Vagina (tissue), 2 donors: Measurements from ENCODE around the gene ASCC3.

Source experiments
- POLR2AphosphoS5 ChIP-seq, 2 donors: sonication (generic); formaldehyde crosslinking; IDR thresholded peaks; one replicate each; pipeline ENCODE4 v1.9.0; 2017; ENCODE audit warnings: antibody characterized with exemption in 2 of 2, mild to moderate bottlenecking in 2 of 2, low read depth in 1 of 2; ENCODE audit not compliant: insufficient read depth in 1 of 2
- TF ChIP-seq, protein P1 (sequence below), 3 experiments: fragments of 450-650 bp in 2 of 3; fragments of 200-600 bp in 1 of 3; sonication (generic) in 1 of 3; IDR thresholded peaks; one replicate each; pipeline ENCODE4 v1.5.1; 2017 to 2019; ENCODE audit warnings: antibody characterized with exemption in 3 of 3, mild to moderate bottlenecking in 2 of 3, moderate library complexity in 2 of 3

DNA sequence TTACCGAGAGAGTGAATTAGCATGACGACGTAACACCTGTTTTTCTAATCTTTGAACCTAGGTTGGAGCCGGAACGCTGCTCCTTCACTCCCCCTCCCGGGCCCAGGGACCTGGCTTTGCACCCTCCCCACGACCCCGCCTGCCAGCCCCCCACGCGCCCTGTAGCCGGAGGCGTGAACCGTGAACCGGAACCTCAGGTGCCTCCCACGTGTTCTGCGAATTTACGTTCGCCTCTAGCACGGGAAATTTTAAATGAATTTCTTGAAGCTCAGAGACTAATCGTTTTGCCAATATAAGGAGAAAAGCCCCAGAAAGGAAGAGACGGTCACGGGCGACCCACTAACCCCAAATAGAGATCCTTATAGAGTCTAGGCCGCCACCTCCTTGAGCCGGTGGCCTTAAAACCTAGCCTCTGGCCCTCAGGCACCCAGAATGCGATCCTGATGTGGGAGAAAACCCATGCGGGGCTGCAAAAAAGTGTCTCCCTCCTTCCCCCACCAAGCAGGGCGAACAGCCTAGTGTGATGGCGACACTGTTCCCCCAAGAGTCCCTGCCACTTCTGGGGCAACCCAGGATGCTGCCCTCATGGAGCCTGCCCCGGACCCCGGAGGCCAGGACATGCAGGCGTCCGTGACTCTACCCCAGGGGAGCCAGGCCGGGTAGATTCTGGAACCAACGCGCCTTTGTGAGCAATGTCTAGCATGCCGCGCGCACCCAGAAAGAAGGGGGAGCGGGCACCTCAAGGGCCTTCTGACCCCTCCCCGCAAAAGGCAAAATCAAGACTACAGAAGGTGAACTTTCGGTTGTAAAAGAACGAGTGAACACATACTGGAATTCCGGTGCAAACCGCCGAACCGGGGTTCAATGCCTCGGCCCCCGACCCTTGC is 413.8 kb downstream of the ASCC3 start:
- TF ChIP-seq, protein P1, sequence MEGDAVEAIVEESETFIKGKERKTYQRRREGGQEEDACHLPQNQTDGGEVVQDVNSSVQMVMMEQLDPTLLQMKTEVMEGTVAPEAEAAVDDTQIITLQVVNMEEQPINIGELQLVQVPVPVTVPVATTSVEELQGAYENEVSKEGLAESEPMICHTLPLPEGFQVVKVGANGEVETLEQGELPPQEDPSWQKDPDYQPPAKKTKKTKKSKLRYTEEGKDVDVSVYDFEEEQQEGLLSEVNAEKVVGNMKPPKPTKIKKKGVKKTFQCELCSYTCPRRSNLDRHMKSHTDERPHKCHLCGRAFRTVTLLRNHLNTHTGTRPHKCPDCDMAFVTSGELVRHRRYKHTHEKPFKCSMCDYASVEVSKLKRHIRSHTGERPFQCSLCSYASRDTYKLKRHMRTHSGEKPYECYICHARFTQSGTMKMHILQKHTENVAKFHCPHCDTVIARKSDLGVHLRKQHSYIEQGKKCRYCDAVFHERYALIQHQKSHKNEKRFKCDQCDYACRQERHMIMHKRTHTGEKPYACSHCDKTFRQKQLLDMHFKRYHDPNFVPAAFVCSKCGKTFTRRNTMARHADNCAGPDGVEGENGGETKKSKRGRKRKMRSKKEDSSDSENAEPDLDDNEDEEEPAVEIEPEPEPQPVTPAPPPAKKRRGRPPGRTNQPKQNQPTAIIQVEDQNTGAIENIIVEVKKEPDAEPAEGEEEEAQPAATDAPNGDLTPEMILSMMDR (IDR thresholded peaks at IDR 0.05), result no peak
- TF ChIP-seq POLR2AphosphoS5 (IDR thresholded peaks at IDR 0.05; ENCODE audit: insufficient read depth in 1 of 2, low read depth in 1 of 2), result no peak
